Kasumi-1 (cell line): Measurements from ENCODE around the gene ZER1.
"Not testable (repeated sequence)": the region's sequence is repeated elsewhere in the genome, so short reads cannot be mapped to it uniquely, and the experiment has no call there.

Source experiments
- DNase-seq, 2 experiments: peaks; one replicate each; lab custom pipeline; 2025; lab: John Stamatoyannopoulos, UW

ZER1 gene

DNA sequence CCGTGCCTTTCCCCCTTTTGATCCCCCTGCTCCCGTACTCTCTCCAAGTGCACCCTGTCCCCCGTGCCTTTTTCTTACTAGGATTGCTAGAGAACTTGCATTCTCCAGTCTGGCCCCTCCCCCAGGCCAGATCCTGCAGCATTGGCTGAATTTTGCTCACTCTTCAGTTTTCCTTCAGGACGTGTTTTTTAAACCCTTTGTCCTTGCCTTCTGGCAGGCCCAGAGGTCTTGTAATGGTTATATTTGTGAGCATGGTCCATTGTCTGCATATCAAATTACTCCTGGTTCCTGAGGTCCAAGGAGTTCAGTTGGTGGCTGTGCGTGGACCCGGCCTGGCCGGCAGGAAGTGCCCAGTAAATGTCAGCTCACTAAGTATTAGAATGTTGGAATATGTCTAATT lies 15.9 kb upstream of the ZER1 start:
- no peak for DNase-seq

DNA sequence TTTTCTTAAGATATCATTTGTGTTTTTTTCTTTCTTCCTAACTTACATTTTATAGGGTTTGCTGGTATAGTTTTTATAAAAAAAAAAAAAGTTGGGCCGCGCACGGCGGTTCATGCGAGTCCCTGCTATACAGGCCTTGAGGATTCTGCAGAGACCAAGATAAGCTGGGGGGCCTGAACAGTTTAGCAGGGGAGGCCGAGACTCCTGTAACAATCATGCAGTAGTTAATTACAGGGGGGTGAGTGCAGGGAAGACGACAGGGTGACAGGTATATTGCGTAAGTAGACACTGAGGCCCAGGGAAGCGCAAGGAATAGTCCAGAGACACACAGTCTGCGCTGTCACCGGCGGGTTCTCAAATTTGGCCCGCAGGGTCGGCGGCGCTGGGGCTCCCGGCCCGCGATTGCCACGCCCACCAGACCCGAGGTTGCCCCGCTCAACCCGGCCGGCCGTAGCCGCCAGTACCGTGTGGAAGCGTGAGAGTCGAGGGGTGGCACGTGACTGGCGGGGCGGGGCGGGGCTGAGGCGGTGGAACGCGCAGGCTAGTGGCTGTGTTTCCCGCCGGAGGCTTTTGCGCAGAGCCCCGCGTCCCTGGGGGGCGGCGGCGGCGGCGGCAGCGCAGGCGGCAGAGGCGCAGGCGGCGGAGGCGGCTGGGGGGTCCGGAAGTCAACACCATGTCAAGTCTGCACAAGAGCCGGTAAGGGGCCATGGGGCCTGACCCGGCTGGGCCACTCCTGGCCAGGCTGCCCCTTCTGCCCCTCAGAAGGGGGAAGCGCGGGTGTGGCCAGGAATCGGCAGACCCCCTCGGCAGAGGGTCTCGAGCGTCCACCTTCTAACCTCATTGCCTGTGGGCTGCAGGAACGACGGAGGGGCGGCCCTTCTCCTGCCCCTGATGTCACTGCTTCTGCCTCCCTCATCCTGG lies 15.2 kb upstream of the ZER1 start, which contains the start of gene TBC1D13:
Gene TBC1D13 (plus strand): TSS at position 573 of the 921 bp plus-strand sequence. CDS start 101 bp downstream, at position 674.
- peak; percentile 82 to 91 for DNase-seq

- no peak for DNase-seq
Measured at GRCh38 chr9:128785427-128785826, 13.7 kb upstream of the ZER1 start.

DNA sequence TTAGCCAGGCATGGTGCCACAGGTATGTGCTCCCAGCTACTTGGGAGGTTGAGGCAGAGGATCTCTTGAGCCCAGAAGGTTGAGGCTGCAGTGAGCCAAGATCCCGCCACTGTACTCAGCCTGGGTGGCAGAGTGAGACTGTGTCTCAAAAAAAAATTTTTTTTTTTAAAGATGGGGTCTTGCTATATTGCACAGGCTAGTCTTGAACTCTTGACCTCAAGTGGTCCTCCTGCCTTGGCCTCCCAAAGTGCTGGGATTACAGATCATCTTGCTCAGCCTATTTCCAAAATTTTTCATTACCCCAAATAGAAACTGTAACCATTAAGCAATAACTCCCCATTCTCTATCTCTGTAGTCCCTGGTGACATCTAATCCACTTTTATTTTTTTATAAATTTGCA lies 10.9 kb upstream of the ZER1 start:
- DNase-seq = no peak

GRCh38 chr9:128781187-128782070 lies 9.7 kb upstream of the ZER1 start:
- no peak for DNase-seq

GRCh38 chr9:128780093-128780492 lies 8.4 kb upstream of the ZER1 start:
- DNase-seq = not testable (repeated sequence)

GRCh38 chr9:128774804-128775203 lies 3.1 kb upstream of the ZER1 start:
- no peak for DNase-seq

DNA sequence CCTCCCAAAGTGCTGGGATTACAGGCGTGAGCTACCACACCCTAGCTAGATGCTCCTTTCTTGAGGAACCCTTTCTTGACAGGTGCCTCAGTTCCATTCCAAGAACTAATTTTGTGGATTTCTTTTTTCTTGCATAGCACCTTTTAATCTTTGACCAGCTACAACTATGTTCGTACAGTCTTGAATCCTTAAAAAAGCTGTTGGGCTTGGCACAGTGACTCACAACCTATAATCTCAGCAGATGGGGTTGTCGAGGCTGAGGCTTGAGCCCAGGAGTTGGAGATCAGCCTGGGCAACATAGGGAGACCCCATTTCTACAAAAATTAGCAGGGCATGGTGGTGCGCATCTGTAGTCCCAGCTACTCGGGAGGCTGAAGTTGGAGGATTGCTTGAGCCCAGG lies 1.3 kb upstream of the ZER1 start:
- no peak for DNase-seq

DNA sequence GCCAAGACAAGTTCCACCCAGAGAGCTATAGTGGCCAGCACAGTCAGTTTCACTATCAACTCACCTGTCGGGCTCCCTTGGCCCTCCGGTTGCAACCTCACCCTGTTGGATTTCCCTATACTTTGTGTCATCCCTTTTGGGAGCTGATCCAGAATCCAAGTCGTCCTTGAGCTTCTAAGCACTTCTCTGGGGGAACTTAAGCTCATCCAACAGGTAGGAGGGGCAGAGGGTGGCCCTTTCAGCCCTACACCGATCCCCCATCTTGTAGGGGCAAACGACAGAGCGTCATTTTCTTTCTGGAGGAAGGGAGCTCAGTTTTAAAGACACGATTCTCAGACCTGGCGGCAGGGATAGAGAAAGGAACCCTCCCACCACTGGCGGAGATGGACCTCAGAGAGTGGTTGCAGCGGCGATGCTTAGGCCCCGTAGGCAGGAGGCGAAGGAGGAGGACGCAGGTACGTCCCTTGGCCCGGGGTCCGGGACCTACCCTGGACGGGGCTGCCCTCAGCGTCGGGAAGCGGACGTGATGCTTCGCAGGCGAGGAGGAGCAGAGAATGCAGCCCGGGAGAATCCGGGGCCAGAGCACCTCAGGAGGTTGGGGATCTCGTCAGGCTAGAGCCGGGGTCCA lies 519 bp downstream of the ZER1 start:
- DNase-seq = peak; percentile 16 to 37

- DNase-seq = no peak
Measured at GRCh38 chr9:128770286-128771030, 1.3 kb downstream of the ZER1 start.

GRCh38 chr9:128768606-128769005 lies 3.1 kb downstream of the ZER1 start:
- DNase-seq = peak; percentile 31 to 51

DNA sequence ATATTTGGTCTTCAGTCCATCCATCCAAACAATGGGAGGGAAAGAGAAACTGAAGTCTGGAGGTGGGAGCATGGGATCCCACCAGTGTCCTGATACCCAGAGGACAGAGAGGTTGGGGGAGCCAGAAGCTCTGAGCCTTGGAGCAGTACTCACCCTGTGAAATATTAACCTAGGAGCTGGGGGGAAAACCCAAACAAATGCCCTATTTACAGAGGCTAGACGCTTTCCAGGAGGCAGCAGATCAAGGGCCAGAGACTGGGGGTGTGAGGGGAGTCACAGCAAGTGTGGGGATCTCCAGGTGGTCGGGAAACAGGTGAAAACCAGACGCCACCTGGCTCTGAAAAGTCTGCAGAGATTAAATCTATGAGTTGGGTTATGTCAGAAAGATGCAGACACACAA lies 6.2 kb downstream of the ZER1 start:
- no peak for DNase-seq

DNA sequence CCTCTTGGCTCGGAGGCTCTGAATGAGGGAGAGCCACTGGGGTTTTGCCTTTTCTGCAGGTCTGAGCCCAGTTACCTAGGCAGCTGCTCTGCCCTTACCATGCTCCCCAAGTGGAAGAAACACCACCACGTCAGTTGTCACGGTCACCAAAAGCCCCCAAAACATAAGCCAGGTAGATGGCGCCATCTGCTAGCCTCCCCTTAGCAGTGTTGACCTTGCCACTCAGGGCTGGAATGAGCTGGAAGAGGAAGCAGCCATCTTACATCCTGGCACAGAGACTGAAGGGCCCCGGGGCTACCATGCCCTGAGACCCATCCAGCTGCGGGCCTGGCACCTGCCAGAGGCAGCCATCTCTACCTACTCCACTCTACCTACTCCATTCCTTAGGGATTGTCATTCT lies 7.4 kb downstream of the ZER1 start:
- no peak for DNase-seq

DNA sequence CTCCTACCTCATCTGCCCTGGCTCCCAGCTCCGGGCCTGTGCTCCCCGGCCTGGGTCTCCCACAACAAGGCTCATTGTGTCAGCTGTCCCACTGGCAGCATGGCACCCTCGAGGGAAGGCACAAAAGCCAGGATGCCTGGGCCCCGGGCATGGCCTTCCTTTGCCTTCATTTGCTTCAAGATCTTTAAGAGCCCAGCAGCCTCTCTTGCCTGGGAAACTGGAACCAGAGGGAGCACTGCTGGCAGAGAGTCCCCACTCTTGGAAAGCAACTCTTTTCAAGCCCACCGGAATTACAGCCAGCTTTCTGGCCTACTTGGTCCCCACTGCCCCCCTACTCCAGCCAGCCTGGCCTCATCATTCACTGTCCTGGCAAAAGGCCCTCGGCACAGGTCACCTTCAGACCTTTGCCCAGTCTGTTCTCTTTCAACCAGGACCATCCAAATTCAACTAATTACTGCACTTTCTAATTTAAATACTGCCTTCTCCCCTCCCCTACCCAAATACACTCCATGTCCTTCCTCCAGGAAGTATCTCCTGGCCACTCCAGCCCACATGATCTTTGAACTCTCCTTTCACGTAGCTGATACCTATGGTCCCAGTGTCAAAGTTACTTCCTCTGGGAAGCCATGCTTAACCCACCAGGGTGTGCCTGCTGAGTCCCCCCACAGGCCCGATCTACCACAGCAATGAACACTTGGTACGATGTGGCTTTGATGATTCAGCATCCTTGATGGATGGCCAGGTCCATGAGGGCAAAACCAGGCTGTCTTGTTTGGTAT lies 8.9 kb downstream of the ZER1 start:
- DNase-seq = no peak

DNA sequence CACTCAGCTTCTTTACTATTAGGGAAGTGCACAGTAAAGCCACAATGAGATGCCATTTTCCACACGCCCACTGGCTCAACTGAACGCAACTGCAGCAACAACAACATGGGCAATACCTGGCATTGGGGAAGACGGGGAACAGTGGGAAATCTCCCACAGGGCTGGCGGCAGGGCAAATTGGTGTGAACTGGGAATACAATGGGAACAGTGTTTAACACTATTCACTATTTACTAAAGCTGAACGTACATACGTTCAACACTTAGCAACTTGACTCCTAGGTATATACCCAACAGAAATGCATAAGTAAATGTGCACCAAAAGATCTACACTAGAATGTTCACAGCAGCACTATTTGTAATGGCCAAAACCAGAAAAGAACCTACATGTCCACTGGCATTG lies 14.1 kb downstream of the ZER1 start:
- no peak for DNase-seq

DNA sequence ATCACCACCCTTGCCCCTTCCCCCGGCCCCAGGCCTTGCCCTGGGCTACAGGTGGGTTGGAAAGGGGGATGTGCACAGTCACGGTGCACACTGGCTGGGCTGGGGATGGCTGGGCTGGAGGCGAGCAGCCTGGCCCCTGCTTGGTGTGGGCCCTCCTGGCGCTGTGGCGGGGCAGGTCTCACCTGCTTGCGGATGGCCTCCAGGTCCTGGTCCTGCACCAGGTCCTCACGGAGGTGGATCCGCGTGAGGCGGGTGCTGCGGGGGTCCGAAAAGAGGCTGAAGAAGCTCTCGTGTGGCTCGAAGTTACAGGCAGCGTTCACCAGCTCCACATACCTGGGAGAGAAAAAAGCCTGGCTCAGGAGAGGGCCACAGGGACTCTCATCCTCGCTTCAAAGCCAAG lies 18.1 kb downstream of the ZER1 start:
- DNase-seq = no peak

GRCh38 chr9:128750926-128751595 lies 20.7 kb downstream of the ZER1 start:
- no peak for DNase-seq

GRCh38 chr9:128747241-128747640 lies 24.5 kb downstream of the ZER1 start:
- no peak for DNase-seq

- DNase-seq = no peak
Measured at GRCh38 chr9:128743421-128743820, 28.3 kb downstream of the ZER1 start.

- no peak for DNase-seq
Measured at GRCh38 chr9:128742401-128742800, 29.3 kb downstream of the ZER1 start.
